H1 (cell line): ENCODE measurements around the gene GNAL.

Experiments used
- ATF3 ChIP-seq: IDR thresholded peaks from 2 replicates; pipeline ENCODE4 v1.6.1; 2011; ENCODE audit warnings: low read depth, mild to moderate bottlenecking, low read length; ENCODE audit not compliant: insufficient read depth
- CHD2 ChIP-seq: IDR thresholded peaks from 2 replicates; pipeline ENCODE4 v1.6.1; 2012; ENCODE audit warnings: low read length, improper control_type of control experiment
- CTBP2 ChIP-seq: IDR thresholded peaks from 2 replicates; pipeline ENCODE4 v1.7.0; 2011; ENCODE audit warnings: borderline replicate concordance, mild to moderate bottlenecking, moderate library complexity, mixed read lengths, low read length; ENCODE audit not compliant: insufficient read depth, insufficient read length
- CTCF ChIP-seq, 3 experiments: IDR thresholded peaks; 1 replicate in 2 of 3; 2 replicates in 1 of 3; pipeline versions ENCODE4 v1.5.1 to v1.6.1; 2011; ENCODE audit warnings: low read length in 3 of 3, mild to moderate bottlenecking in 3 of 3, inconsistent platforms in 2 of 3, low read depth in 1 of 3, moderate library complexity in 1 of 3; ENCODE audit not compliant: insufficient read depth in 1 of 3; ENCODE audit errors: control extremely low read depth in 1 of 3
- EP300 ChIP-seq, 2 experiments: IDR thresholded peaks; 1 replicate in 1 of 2; 2 replicates in 1 of 2; pipeline ENCODE4 v1.6.1; 2011 to 2012; ENCODE audit warnings: low read depth in 2 of 2, low read length in 2 of 2, mild to moderate bottlenecking in 2 of 2, borderline replicate concordance in 1 of 2, inconsistent platforms in 1 of 2, moderate library complexity in 1 of 2
- POLR2A ChIP-seq, 2 experiments: IDR thresholded peaks; 1 replicate in 1 of 2; 2 replicates in 1 of 2; pipeline ENCODE4 v1.6.1; 2011; ENCODE audit warnings: low read depth in 2 of 2, low read length in 2 of 2, mild to moderate bottlenecking in 2 of 2; ENCODE audit errors: control extremely low read depth in 1 of 2
- POLR2AphosphoS5 ChIP-seq: IDR thresholded peaks from 2 replicates; pipeline ENCODE4 v1.6.1; 2011; ENCODE audit warnings: low read depth, low read length
- RFX5 ChIP-seq: IDR thresholded peaks from 2 replicates; pipeline ENCODE4 v1.6.1; 2011; ENCODE audit warnings: low read depth, low read length, improper control_type of control experiment, borderline replicate concordance
- RXRA ChIP-seq: IDR thresholded peaks from 2 replicates; pipeline ENCODE4 v1.6.1; 2011; ENCODE audit warnings: low read depth, mild to moderate bottlenecking, low read length, moderate library complexity; ENCODE audit not compliant: insufficient read depth
- SP1 ChIP-seq: IDR thresholded peaks from 2 replicates; pipeline ENCODE4 v1.6.1; 2011; ENCODE audit warnings: low read depth, low read length
- TAF1 ChIP-seq: IDR thresholded peaks from 2 replicates; pipeline ENCODE4 v1.6.1; 2011; ENCODE audit warnings: mild to moderate bottlenecking, low read depth, low read length

GRCh38 chr18:11882636-11883035, 193.6 kb downstream of the GNAL start:
- no peak for TF ChIP-seq EP300 (IDR thresholded peaks at IDR 0.05; ENCODE audit: borderline replicate concordance in 1 of 2, low read depth in 2 of 2, low read length in 2 of 2)
- TF ChIP-seq SP1, result no peak
- no peak for TF ChIP-seq CHD2
- no peak for TF ChIP-seq CTBP2
- no peak for TF ChIP-seq CTCF (IDR thresholded peaks at IDR 0.05; ENCODE audit: control extremely low read depth in 1 of 3, insufficient read depth in 1 of 3, low read depth in 1 of 3, low read length in 3 of 3)
- TF ChIP-seq POLR2AphosphoS5, result no peak
- no peak for TF ChIP-seq POLR2A (IDR thresholded peaks at IDR 0.05; ENCODE audit: control extremely low read depth in 1 of 2, low read depth in 2 of 2, low read length in 2 of 2)
- no peak for TF ChIP-seq TAF1
- no peak for TF ChIP-seq RFX5
- no peak for TF ChIP-seq RXRA
- TF ChIP-seq ATF3, result no peak
